GM18867 (cell line): ENCODE results near the gene IL6R.
"Not testable (repeated sequence)": the region's sequence is repeated elsewhere in the genome, so short reads cannot be mapped to it uniquely, and the experiment has no call there.

Experiments used
- ATAC-seq: cut with Tn5 transposase; IDR thresholded peaks from one replicate; pipeline ENCODE4 v1.9.1; 2021; ENCODE audit warnings: mild to moderate bottlenecking, moderate library complexity; ENCODE audit not compliant: unreplicated experiment

The IL6R gene

DNA sequence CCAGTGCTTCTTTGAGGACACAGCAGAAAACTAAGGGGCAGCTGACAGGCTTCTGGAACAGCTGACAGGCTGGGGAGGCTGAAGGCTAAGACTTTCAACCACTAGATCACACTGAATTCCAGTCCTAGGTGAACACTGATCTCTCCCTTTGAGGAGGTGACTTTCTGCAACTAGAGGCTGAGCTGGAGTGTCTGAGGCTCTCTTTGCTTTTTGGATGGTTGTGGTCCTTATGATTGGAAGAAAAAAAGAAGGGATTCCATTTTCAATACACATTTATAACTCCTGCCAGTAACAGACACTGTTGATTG, 1.4 kb downstream of the IL6R start:
- no peak for ATAC-seq

DNA sequence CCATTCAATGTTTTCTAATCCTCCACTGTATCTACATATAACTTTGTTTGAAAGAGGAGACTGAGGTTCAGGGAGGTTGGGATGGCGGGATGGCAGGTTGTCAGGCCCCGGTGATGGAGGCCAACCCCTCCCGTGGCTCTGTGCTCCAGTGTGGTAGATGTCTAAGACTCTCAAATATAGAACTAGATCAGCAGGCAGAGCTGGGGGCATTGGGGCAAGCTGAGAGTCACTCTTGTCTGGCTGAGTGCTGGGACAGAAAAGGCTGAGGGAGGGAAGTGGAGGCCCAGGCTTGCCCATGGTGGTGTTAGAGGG, 1.7 kb downstream of the IL6R start:
- no peak for ATAC-seq

DNA sequence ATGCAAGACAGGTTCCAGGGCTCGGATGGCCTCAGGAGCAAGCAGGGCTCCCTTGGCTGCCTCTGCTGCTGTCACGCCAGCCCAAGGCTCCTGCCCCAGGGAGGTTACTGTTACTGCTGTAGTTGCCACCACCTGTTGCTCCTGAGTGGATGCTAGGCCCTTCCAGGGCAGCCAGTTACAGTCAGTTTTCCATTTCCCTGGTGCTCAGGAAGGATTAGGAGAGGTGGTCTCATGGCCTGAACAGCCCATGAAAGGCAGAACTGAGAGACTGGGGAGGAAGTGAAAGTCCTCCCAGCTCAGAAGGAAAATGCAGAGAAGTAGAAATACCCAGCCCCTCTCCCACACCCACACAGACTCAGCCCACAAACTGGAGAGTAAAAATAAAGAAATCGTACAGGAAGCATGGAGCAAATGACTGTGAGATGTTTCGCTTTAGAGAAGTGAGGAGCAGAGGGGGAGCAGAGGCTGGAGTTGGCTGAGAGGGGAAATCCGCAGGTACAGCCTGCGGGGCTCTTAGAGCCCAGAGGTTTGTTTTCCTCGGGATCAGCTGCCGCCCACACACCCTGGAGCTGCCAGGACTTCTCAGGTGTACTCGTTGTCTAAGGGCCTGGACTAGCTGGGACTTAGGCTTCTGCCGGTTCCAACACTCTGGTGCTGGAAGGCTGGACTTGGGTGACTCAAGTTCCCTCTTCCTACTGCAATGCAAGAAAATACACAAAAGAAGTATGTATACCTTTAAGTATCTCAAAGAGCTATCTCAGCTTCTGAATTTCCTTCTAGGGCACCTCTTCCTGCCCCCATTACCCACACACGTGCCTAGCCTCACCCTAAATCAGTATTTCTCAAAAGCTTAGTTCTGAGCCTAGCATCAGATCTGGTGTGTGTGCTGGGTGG, 2.3 kb downstream of the IL6R start:
- ATAC-seq, result no peak

DNA sequence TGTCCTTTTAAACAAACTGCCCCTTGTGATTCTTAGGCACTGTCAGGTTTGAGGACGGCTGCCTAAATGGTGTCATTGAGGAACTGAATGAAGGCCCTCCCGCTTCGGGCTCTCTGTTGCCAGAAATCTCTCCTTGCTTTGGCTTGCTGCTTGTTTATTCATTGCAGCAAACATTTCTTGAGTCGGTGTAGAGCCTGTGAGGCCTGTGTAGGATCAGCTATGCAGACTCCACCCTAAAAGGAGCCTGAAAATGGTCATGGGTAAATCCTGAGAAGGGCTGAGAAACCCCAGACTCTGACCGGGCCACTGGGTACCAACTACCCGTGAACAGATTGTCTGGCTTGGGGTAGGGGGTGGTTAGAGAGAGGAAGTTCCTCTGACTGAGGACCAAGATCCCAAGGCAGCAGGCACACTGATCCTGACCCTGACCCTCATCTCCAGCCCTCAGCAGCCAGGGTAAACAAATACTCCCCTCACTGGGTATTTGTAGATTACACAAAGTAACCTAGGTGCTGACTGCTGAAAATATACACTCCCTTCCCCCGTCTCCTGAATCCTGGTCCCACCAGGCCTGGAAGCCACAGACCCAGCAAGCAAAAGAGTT, 3.1 kb downstream of the IL6R start:
- ATAC-seq, result no peak

DNA sequence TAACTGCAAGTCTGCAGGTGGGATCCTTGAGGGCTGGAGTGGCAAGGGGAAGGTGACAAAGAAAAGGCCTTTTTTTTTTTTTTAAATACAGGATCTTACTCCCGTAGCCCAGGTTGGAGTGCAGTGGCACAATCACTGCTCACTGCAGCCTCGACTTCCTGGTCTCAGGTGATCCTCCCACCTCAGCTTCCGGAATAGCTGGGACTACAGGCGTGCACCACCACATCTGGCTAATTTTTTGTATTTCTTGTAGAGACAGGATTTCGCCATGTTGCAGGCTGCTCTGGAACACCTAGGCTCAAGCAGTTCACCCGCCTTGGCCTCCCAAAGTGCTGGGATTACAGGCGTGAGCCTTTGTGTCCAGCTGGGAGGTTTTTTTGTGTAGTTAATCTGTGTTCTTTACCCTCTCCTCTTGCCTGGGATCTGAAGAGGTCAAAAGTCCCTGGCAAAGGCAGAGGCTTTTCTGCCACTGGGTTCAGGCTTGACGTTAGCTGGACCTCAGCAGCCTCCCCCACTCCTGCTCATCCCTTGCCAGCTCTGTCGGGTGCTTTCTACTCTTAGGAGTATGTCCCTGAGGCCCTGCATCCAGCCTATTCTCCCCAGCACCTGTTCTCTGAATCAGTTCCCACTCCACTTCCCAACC, 5.2 kb downstream of the IL6R start:
- ATAC-seq, result no peak

DNA sequence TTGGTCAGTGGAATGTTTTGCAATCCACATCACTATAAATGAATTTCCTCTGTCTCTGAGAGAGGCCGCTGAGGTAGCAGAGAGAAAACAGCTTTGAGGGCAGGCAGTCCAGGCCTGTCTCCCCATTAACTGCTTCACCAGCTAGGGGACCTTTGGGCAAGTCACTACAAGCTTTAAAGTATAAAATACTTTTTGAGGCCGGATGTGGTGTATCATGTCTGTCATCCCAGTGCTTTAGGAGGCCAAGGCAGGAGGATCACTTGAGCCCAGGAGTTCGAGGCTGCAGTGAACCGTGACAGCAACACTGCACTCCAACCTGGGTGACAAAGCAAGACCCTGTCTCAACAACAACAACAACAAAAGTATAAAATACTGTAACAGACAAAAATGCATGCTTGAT, 6.4 kb downstream of the IL6R start:
- no peak for ATAC-seq

DNA sequence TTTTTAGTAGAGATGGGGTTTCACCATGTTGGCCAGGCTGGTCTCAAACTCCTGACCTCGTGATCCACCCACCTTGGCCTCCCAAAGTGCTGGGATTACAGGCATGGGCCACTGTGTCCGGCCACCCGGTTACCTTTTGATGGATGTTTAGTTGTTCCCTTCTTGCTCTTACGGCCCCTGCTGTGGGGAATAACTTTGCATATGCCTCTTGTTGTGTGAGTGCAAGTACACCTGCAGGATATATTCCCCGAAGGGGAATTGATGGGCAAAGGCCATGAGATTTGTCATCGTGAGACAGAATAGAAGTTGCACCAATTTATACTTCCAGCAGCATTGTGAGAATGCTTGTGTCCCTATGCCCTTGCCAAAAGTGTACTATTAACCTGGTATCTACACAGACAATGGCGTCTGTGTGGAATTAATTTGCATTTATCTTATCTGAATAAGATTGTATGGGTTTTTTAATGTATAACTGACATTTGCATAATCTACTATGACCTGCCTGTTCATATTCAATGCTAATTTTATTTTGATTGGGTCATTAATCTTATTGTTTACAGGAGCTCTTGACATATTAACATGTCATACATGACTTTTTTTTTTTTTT, 8.1 kb downstream of the IL6R start:
- ATAC-seq, result no peak

DNA sequence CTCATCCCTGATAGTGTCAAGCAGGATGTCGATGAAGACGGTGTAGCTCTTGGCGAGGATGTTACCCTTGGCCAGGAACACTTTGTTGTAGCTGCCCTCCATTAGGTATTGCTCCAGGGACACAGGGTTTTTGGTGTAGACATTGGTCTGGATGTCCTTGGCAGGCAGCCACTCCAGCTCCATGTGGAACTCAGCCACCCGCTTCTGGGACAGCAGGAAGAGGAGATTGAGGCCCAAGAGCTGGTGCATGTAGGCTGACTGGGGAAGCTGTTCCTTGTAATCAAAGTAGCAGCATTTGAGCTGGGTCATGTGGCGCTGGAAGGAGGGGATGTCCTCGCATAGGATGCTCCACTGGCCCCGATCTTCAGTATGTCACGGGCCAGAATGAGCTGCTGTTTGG, 9.5 kb downstream of the IL6R start:
- ATAC-seq, result no peak

DNA sequence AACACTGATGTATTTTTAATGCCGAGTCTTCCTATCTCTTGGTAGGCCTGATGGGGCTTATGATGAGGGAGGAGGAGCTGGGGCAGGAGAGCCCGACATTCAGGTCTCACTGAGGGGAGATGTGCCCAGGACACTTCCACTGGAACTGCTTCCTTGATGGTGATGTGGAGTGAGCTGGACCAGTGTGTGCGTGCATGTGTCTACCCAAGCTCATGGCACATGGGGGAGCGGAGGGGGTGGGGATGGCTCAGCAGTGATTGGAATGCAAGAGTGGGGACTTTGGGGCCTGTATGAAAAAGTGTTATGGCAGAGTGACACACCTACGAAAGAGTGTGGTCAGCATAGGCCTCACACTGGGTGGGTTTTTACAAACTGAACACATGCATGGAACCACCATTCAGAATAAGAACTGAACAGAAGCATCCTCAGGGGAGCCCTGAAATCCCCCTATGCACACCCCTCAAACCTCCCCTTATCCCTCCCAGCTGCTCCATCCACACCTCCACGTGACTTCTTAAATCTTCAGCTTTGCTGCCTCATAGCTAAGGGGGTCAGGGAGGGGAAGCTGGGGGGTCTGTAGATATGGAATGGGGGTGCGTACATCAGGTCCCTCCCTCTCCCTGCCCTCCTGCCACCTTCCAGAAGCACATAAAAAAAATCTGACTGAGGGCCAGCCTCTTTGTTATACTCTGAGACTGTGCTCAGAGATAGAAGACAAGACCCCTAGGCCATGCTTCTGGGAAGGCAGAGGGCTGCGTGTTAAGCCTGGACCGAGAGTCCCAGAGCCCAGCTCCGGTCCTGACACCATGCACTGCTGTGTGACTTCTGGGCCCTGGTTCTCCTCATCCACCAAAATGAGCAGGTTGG, 11.6 kb downstream of the IL6R start:
- no peak for ATAC-seq

DNA sequence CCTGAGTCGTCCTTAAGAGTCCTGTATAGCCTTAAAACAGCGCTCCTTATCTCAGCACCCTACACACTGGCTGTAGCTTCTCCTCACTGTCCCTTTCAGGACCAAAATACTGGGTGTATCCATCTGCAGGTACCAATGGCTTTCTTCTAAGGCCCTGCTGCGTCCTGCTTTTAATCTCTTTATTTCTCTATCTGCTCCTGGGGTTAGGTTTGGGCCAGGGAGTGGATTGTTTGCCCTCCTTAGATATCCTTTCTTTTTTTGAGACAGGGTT, 12.1 kb downstream of the IL6R start:
- no peak for ATAC-seq

DNA sequence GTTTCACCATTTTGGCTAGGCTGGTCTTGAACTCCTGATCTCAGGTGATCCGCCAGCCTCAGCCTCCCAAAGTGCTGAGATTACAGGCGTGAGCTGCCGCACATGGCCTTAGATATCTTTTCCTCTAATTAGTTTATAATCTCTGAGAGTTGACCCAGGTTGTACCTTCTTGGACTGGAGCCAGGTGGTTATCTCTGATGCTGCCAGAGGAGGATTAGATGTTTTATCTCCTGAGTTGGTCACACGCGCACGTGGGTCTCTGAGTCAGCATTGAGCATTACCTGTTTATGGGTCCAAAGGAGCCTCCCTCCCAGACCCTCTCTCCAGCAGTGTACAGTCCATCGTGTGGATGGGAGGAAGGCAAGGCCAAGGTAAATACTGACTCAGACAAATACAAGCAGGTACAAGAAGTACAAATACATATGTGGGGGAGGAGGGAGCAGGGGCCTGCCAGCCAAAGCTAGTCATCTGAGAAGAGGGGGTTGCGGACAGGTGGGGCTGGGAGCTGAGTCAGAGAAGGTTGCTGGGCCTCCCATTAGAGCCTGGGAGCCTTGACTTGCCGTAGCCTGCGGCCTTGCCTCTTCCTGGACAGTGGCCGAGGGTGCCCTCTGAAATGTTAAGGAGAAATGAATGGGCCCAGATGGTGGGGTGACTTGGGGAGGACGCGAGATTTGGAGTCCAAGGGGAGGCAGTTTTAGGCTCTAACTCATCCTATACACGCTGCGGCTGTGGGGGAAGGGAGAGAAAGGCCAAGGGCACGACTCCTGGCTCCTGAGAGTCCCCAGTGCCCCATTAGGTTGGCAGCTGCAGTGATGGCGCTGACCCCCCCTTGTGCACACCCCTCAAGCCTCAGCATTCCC, 13.1 kb downstream of the IL6R start:
- no peak for ATAC-seq

DNA sequence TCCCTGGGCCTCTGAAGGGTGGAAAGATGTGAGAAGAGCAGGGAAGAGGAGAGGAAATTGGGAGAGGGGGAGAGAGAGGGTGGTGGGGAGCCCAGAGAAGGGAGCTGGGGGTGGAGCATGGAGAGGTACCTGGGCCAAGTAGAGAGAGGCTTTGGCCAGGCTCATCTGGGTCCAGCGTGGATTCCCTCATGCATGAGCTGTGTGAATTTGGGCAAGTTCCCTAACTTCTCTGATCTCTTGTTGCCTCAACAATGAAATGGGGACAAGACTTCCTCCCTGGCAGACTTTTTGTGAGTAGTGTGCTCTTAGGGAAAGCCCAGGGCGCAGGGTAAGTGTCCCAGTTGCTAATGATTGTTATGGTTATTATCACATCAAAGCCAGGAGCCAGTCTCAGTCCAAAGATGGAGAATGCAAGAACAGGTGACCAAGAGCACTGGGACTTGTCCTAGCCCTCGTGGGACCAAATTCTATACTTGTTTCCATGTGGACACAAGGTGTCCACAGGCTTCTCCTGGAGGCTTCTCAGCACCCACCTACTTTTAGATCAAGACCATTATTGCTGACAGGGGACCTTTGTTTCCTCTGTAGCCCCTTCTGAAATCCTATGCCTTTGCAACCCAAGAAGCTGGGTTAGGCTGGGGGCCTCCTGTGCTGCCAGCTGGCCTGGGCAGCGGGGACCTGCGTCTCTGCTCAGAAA, 13.9 kb downstream of the IL6R start:
- ATAC-seq, result no peak

DNA sequence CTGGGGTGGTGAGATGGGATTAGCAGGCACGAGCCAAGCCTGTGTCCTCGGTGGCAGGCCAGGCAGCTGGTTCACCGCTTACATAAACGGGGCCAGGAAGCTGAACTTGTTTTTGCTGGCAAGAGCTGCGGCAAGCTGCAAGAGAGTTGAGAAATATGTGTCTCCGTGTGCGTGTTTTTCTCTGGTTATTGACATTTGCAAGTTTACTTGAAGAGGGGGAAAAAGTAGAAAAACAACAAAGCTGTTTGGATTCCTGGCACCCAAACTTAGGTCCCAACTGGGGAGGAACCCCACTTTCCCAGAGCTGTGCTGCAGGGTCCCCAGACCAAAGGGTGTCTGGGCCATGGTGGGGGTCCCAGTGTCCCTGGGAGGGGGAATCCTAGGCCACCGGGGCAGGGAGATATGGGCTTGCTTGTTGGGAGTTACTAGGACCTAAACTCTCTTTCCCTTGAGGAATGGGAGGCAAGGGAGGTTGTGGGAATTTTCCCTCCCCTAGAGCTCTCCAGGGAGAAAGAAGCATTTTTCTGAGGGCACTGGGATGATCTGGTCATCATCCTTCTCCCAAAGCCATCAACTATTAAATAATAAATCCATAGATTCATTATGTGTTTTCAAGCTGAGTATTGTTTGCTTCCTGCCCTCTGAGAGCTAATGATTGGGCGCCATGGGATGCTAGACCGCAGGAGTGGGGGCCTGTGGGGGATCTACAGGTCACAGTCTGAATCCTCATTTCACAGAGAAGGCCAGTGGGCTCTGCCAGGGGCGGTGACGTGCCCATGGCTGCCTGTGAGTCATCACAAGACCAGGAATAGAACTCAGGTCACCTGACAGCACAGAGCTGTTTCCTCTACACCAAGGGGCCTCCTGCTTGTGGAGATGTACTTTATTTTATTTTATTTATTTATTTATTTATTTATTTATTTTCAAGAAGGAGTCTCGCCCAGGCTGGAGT, 14.8 kb downstream of the IL6R start:
- no peak for ATAC-seq

DNA sequence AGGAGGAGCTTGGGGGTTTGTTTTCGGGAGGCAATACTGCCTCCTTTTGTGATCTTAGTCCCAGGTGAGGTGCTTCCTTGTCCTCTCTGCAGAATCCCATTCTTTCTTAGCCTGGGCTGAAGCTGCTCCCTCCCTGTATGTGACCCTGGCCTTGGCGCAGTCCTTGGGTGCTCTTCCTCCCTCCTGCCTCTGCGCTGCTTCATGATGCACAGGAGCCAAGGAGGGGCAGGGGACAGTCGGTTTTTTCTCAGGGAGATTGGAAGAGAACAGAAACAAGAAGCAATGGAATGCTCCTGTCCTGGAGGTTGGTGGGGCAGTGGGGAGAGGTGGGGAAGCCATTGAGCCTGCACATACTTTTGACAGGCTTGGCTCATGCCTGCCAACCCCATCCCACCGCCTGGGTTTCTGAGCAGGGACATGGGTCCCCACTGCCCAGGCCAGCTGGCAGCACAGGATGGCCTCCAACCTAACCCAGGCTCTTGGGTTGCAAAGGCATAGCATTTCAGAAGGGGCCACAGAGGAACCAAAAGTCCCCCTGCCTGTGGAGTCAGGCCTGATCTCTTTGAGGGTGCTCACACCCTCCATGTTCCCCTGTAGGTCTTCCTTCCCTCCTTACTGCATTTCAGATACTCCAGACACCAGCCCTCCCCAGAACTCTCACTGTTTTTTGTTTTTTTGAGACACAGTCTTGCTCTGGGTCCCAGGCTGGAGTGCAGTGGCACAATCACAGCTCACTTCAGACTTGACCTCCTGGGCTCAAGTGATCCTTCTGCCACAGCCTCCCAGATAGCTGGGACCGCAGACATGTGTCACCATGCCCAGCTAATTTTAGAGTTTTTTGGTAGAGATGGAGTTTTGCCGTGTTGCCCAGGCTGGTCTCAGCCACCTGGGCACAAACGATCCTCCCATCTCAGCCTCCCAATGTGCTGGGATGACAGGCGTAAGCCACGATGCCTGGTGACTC, 16.1 kb downstream of the IL6R start:
- no peak for ATAC-seq

DNA sequence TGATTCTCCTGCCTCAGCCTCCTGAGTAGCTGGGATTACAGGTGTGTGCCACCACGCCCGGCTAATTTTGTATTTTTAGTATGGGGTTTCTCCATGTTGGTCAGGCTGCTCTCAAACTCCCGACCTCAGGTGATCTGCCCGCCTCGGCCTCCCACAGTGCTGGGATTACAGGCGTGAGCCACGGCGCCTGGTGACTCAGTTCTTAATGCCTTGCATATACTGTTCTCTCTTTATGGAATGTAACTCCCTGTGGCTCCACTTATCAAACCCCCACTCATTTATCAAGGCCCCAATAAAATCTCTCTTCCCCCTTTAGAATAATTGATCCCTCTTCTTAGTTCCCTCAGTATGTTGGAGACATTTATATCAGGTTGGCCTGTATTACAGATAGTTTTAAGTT, 16.9 kb downstream of the IL6R start:
- ATAC-seq, result not testable (repeated sequence)

DNA sequence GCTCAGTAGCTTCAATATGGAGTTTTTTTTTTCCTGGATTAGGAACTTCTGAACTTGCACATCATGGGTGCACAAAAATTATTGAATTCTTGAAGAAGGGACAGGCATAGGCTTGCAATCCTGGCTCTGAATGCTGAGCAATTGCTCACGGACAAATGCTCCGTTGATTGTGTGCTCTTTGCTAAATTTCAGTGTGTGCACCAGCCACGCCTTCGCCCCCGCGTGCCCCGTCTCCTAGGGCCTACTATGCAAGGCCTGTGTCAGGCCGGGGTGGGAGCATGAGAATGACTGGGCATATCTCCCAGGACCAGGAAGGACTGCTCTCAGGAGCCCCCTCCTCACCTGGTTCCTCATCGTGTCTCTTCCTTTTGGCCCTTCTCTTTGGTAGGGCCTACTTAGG, 17.4 kb downstream of the IL6R start:
- no peak for ATAC-seq

DNA sequence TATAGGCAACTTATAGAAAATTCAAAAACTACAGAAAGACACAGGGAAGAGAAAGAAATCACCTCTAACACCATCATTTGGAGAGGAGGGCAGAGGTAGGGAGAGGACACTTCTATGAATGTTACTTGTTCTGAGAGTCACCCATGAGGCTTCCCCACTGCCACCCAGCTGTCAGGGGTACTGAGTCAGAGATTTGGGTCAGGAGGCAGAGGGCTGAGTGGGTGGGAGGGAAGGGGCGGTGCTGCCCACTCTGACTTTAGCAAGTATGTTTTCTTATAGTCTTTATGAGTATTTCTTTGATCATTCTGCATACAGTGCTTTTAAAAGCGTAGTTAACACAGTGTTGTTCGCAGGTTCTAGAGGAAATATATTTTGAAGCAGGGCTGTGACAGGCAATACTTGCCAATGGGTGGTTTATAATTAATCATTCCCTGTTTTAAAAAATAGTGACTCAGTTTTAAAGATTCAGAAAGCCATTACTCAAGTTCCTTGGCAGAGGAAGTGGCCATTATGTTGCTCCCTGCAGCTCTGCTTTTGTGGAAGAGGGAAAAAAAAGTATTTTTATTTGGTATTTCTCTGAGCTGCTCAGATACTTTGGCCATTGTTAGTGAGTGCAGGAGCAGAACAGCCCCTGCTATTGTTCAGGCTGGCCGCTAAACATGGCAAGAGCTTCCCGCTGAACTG, 18.3 kb downstream of the IL6R start:
- ATAC-seq, result no peak
